HG03571 (cell line): ENCODE results near the gene CDK18.
"Not testable (repeated sequence)": the region's sequence is repeated elsewhere in the genome, so short reads cannot be mapped to it uniquely, and the experiment has no call there.

ENCODE experiments used
- ATAC-seq: cut with Tn5 transposase; IDR thresholded peaks from one replicate; pipeline ENCODE4 v1.9.1; 2021; ENCODE audit not compliant: unreplicated experiment

The CDK18 gene

DNA sequence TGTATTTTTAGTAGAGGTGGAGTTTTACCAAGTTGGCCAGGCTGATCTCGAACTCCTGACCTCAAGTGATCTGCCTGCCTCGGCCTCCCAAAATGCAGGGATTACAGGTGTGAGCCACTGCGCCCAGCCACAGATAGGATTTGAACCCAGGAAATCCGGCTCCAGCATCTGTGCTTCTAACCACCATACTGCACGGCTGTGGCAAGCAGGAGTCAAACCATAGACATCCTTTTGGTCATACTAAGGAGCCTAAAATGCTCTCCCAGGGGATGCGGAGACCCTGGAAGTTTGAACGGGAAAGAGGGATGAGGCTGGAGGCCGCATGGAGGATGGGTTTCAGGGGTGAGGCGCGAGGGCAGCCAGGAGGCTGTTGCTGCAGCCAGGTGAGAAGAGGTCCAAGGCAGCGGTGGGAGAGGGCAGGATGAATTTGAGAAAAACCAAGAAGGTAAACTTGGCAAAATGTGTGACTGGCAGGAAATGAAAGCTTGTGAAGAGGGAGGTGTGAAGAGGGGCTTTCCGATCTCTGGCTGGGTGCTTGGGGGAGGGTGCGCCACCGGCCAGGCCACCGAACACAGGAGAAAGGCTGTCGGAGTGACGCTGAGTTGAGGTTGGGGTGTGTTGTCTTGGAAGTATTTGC, 24.0 kb upstream of the CDK18 start:
- ATAC-seq: no peak

DNA sequence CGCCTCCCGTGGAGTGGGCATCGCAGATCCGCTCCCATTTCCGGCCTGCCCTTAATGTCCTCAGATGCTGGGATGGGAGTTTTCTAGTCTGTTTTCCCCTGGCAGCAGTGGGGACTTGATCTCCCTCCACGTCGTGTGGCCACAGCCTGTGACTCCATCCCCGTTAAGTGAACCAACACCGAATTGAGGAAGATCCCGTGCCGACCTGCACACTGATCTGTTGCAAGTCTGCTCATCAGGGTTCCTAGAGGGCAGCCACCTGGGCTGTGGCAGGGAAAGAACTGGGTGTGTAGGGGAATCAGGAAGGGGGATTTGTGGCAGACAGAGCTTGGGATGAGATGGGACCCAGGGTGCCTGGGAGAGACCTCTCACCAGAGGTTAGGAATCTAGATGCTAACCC, 23.3 kb upstream of the CDK18 start:
- ATAC-seq: no peak

- ATAC-seq: no peak
Measured at GRCh38 chr1:205481629-205482151, 22.8 kb upstream of the CDK18 start.

DNA sequence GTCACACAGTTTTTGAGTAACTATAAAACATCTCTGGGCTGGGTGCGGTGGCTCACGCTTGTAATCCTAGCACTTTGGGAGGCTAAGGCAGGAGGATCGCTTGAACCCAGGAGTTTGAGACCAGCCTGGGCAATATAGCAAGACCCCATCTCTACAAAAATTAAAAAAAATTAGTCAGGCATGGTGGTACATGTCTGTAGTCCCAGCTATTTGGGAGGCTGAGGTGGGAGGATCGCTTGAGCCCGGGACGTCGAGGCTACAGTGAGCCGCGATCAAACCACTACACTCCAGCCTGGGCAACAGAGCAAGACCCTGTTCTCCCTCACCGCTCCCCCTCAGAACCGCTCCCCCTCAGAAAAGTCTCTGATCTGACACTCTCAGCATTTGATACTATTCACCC, 21.9 kb upstream of the CDK18 start:
- ATAC-seq: not testable (repeated sequence)

DNA sequence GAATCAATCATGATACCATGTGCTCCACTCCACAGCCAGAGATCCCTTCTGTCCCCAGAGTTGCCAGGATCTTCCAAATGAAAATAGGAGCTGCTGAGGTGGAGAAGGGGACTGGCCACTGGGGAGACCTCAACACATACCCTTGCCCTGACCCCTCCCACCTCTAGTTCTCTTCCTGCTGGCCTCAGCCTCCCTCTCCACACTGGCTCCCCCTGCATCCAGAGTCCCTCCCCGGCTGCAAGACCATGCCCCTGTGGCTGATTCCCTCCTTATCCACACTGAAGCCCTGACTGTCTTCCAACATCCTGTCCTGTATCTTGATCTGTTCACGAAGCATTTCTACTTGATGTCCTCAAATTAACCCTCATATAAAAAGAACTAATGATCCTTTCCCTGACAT, 21.1 kb upstream of the CDK18 start:
- no peak for ATAC-seq

GRCh38 chr1:205484985-205485967, 19.2 kb upstream of the CDK18 start:
- no peak for ATAC-seq

GRCh38 chr1:205486258-205486657, 18.2 kb upstream of the CDK18 start:
- ATAC-seq: no peak

GRCh38 chr1:205488074-205488723, 16.3 kb upstream of the CDK18 start:
- ATAC-seq: no peak

DNA sequence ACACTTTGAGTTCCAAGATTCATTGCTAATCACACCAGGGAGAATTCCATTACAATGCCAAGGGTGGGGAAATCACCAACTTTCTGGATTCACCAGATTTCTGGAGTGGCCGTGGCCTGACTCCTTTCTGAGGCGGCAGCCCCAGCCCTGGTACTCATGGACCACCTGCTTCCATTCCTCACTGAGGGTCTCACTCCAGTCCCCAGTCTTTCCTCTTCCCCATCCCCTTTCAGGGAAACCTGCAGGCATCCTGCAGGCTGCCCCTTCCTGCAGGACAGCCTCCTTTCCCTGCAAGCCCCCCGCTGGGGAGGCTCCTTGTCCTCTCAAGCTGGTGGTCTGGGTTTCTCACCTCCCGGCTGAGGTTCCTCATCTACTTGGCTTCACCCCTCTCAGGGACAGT, 12.7 kb upstream of the CDK18 start:
- no peak for ATAC-seq

GRCh38 chr1:205492201-205492667, 12.2 kb upstream of the CDK18 start:
- ATAC-seq: no peak

GRCh38 chr1:205492774-205493173, 11.7 kb upstream of the CDK18 start:
- ATAC-seq: no peak

- no peak for ATAC-seq
Measured at GRCh38 chr1:205493241-205494085, 11.0 kb upstream of the CDK18 start.

- ATAC-seq: no peak
Measured at GRCh38 chr1:205494115-205494514, 10.4 kb upstream of the CDK18 start.

GRCh38 chr1:205495237-205495823, 9.1 kb upstream of the CDK18 start:
- ATAC-seq: no peak

DNA sequence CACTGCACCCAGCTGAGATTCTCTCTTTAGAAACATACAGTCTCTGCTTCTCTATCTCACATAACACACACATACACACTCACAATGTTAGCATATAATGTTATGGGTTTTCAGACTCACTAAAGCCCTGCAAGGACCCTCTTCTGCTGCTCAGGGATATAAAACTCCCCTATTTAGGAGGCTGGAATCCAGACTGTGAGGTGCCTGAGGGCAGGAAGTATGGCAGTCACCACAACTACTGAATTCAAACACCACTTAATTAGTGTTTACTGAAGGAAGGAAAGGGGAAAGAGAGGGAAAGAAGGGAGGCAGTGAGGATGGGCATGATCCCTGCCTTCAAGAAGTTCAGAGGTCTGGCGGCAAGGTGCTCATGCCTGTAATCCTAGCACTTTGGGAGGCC, 7.8 kb upstream of the CDK18 start:
- no peak for ATAC-seq

DNA sequence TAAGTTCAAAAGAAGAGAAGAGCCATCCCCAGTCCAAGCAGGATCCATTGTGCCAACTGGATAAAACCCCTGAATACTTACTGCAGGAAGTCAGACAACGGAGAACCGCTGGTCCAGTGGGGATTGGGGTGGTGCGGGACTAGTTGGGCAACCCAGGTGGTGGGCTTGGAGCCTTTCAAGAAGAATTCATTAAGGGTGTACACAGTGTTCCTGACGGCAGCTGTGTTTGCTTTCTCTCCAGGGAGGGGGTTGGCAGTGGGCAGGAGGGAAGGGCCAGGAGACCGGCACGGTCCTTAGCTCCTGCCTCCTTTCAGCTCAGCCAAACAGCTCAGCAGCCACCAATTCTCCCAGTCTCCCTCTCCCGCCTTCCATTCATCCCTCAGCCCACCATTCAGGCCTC, 7.1 kb upstream of the CDK18 start:
- ATAC-seq: no peak

DNA sequence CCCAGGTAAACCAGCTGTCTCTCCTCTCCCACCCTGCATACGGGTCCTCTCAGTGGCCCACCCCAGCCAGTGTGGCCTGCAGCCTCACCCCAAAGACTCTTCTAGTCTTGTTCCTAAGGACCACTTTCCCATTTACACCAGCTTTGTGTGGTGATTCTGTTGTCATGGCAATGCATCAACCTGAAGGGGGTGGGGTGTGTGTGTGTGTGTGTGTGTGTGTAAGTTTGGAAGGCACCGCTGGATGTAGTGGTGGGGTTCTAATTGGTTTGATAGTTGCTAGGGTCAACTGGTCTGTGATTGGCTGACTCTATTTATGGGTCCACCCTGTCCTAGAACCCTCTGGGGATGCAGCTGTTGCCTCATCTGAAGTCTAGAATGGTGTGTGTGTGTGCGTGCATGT, 4.7 kb upstream of the CDK18 start:
- ATAC-seq: no peak

DNA sequence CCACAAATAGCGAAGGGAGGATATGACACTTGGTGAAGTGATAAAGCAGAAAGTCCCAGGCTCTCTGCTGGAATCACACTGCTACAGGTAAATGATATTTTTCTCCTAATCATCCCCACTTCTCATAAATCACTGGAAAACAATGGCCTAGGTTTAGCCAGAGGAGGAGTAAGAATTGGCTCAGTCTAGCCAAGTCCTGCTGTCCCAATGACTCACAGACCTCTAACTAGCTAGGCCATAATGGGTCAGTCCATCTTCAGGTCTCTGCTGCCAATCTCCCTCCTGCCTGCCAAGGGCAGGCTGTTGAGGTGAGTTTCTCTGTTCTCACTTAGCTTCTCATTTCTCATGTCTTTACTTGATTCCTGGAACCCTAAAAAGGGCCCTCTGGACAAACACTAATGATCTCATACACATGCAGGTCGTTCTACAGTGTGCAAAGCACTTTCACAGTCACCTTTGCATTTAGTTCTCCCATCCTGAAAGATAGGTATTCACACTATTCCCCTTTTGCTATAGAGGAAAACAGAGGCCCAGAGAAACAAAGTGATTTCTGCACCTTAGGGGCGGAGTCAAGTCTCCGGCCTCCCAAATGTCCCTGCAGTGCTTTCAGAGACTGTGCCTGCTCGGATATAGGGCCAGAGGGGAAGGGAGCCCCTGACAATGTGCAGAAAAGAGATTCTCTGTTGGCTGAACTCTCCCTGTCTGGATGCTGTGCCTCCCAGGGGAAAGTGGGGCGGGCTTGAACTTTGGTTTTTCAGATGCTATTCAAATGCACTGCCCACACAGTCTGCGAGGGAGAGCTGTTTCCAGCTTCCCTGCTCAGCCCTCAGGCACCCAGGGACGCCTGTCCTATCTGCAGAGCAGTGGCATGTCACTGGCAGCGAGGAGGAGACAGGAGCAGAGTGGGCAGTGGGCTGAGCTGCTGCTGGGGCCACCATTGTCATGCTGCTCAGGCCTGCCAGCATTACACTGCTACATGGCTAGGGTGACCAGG, 3.9 kb upstream of the CDK18 start:
- no peak for ATAC-seq
